B cell (primary cell): ENCODE results near the gene HOGA1. TPM values are rescaled to one million over a fixed set of nuclear protein-coding genes. Genes with fewer than 3 reads are reported as not detected.

Experiments used
- ATAC-seq: fragments of 200-7000 bp; cut with Tn5 transposase; one replicate; pipeline ENCODE4 v1.10.0; 2021; ENCODE audit warnings: low read depth, mild to moderate bottlenecking, moderate number of reproducible peaks, moderate library complexity
- CTCF ChIA-PET: fragments of 350-600 bp; sonication (Branson Sonifier 250); formaldehyde crosslinking; loops from one replicate; lab custom pipeline; 2021; ENCODE audit warnings: antibody characterized with exemption, inconsistent platforms; lab: Charles Lee
- POLR2A ChIA-PET: fragments of 350-600 bp; sonication (Branson Sonifier 250); formaldehyde crosslinking; loops from one replicate; lab custom pipeline; 2021; ENCODE audit warnings: antibody characterized with exemption; lab: Charles Lee
- DNase-seq: peaks from one replicate; pipeline ENCODE4 v3.0.0; 2013
- H2AFZ ChIP-seq: 2 replicates; pipeline ENCODE4 v1.6.1; 2012; ENCODE audit warnings: mild to moderate bottlenecking, low read depth, low read length; ENCODE audit not compliant: insufficient read depth, poor library complexity, severe bottlenecking
- H3K27ac ChIP-seq, 2 donors: 1 replicate in 1 of 2; 2 replicates in 1 of 2; pipeline ENCODE4 v1.5.1; 2012 to 2013; ENCODE audit warnings: low read length in 2 of 2, mild to moderate bottlenecking in 2 of 2, moderate library complexity in 1 of 2
- H3K27me3 ChIP-seq, 4 experiments: fragments of 200-600 bp in 1 of 4; sonication (generic) in 1 of 4; replicated peaks in 1 of 4; 1 replicate in 2 of 4; 2 replicates in 2 of 4; pipeline versions ENCODE4 v1.6.1 to v1.7.0; 2013 to 2016; ENCODE audit warnings: low read length in 3 of 4, mild to moderate bottlenecking in 2 of 4, mixed read lengths in 1 of 4, moderate library complexity in 1 of 4; ENCODE audit not compliant: insufficient read depth in 4 of 4, control insufficient read depth in 3 of 4; ENCODE audit errors: control extremely low read depth in 1 of 4
- H3K36me3 ChIP-seq, 2 experiments: replicated peaks in 1 of 2; 1 replicate in 1 of 2; 2 replicates in 1 of 2; pipeline versions ENCODE4 v1.6.1 to v1.7.1; 2013; ENCODE audit warnings: low read length in 1 of 2; ENCODE audit not compliant: insufficient read depth in 2 of 2, control insufficient read depth in 1 of 2; ENCODE audit errors: control extremely low read depth in 1 of 2, extremely low read depth in 1 of 2
- H3K4me1 ChIP-seq, 2 donors: fragments of 200-600 bp in 1 of 2; sonication (generic) in 1 of 2; 1 replicate in 1 of 2; 2 replicates in 1 of 2; pipeline versions ENCODE4 v1.5.1 to v1.6.1; 2013 to 2017; ENCODE audit warnings: low read length in 2 of 2; ENCODE audit not compliant: control insufficient read depth in 2 of 2, insufficient read depth in 2 of 2
- H3K4me2 ChIP-seq: replicated peaks from 2 replicates; pipeline ENCODE3; 2012; ENCODE audit warnings: mild to moderate bottlenecking, low read depth, low read length; ENCODE audit not compliant: poor library complexity, severe bottlenecking
- H3K4me3 ChIP-seq, 5 experiments: fragments of 200-600 bp in 1 of 5; sonication (generic) in 1 of 5; 1 replicate in 3 of 5; 2 replicates in 2 of 5; pipeline versions ENCODE4 v1.5.1 to v1.7.0; 2011 to 2016; ENCODE audit warnings: low read length in 4 of 5, mild to moderate bottlenecking in 4 of 5, low read depth in 2 of 5, control low read depth in 1 of 5, moderate library complexity in 1 of 5; ENCODE audit not compliant: insufficient read depth in 1 of 5; ENCODE audit errors: control extremely low read depth in 1 of 5, extremely low read depth in 1 of 5
- H3K79me2 ChIP-seq: fragments of 200-600 bp; sonication (generic); one replicate; pipeline ENCODE4 v1.6.0; 2016; ENCODE audit warnings: low read length; ENCODE audit not compliant: control insufficient read depth, insufficient read depth
- H3K9ac ChIP-seq: fragments of 200-600 bp; sonication (generic); 2 replicates; pipeline ENCODE4 v1.6.1; 2017; ENCODE audit warnings: mild to moderate bottlenecking, low read length, moderate library complexity
- H3K9me3 ChIP-seq, 3 donors: one replicate each; pipeline versions ENCODE4 v1.6.1 to v1.7.1; 2013; ENCODE audit warnings: low read length in 2 of 3; ENCODE audit not compliant: control insufficient read depth in 2 of 3, insufficient read depth in 1 of 3; ENCODE audit errors: control extremely low read depth in 1 of 3
- H4K20me1 ChIP-seq: 2 replicates; pipeline ENCODE4 v1.6.0; 2012; ENCODE audit warnings: mild to moderate bottlenecking, low read length; ENCODE audit not compliant: insufficient read depth, control insufficient read depth, poor library complexity, severe bottlenecking
- H3K27ac Mint-ChIP-seq: one replicate; pipeline ENCODE4 v1.8.0; 2021; ENCODE audit warnings: mixed read lengths
- H3K27me3 Mint-ChIP-seq: one replicate; pipeline ENCODE4 v1.8.0; 2021; ENCODE audit warnings: mixed read lengths
- H3K4me1 Mint-ChIP-seq: one replicate; pipeline ENCODE4 v1.8.0; 2021; ENCODE audit warnings: mixed read lengths
- H3K4me3 Mint-ChIP-seq: one replicate; pipeline ENCODE4 v1.8.0; 2021; ENCODE audit warnings: mixed read lengths
- H3K9me3 Mint-ChIP-seq: one replicate; pipeline ENCODE4 v1.8.0; 2022; ENCODE audit warnings: mixed read lengths; ENCODE audit not compliant: insufficient read depth
- EZH2 ChIP-seq: IDR thresholded peaks from 2 replicates; pipeline ENCODE4 v1.6.1; 2012; ENCODE audit warnings: borderline replicate concordance, low read depth, mild to moderate bottlenecking, moderate library complexity, low read length; ENCODE audit not compliant: insufficient read depth, poor library complexity, severe bottlenecking
- WGBS: methylation state at CpG from one replicate; pipeline ENCODE4 v1.1.5; 2013; ENCODE audit warnings: missing lambda C conversion rate; ENCODE audit not compliant: insufficient coverage; 5-methylcytosine and 5-hydroxymethylcytosine counted together
- intact Hi-C: fragments of 100-400 bp; cut with micrococcal nuclease; formaldehyde crosslinking; loops from one replicate; pipeline ENCODE4 v1.10.0; 2022
- polyA plus RNA-seq: library from polyadenylated mRNA; depleted of rRNA; stranded (reverse); fragments of >200 nt; gene quantifications from 2 replicates; pipeline ENCODE4 v1.2.3, GENCODE V29; 2012
- total RNA-seq, 2 donors: library from RNA; stranded (reverse); fragments of 120-200 nt in 1 of 2; gene quantifications; 1 replicate in 1 of 2; 2 replicates in 1 of 2; pipeline versions ENCODE4 v1.2.3 to v1.2.4, GENCODE V29; 2013 to 2022
- TF ChIP-seq, protein P1 (sequence below): fragments of 200-600 bp; IDR thresholded peaks from one replicate; pipeline ENCODE4 v1.8.0; 2022; ENCODE audit warnings: antibody characterized with exemption, mild to moderate bottlenecking

HOGA1 gene
- total and polyA plus RNA-seq, 2 donors (not counting 1 experiment from before 2014, with no cell fraction given) = not detected

DNA sequence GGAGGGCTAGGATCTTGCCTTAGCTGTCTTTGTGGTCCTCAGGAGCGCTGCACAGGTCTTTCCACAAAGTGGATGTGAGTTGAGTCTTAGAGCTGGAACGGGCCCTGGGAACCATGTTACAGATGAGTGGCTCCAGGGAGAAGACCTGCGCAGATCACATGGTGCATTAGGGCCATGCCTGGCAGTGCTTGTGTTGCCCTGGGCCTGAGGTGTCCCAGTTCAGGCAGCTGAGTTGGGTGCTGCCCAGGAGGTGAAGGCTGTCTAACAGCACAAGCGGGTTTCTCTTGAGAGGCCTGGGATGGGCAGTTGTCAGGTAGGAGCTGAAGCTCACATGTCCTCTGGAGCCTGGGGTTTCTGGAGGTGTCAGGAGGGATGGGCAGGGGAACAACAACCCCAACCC, 45.4 kb upstream of the HOGA1 start:
- 97% methylated on average over 3 of the region's 4 CpGs for whole genome bisulfite sequencing

DNA sequence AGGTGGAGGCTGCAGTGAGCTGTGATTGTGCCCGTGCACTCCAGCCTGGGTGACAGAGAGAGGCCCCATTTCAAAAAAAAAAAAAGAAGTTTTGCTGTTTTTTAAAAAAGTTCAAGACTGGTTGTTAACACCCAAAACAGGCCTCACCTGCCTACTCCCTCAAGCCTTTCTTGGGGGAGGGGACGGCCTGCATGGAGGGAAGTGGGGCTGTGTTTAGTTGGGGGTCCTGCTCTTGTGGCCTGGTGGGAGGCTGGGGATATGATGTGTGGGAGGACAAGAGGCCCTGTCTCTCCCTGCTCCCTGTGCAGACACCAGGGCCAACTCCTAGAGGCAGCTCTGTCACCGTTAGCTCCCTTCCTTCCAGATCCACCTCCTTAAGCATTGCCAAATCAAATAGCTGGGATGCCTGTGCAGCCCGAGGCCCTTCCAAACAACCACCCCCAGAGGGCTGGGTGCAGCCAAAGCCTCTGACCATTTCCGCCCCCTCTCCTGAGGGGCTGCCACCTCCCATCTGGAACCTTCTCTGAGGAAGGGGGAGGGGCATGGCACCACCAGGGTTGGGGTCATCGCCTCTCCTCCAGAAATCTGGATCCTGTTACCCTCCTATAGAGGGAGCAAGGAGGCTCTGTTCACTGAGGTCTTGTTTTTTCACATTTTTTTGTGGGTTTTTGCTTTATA, 44.5 kb upstream of the HOGA1 start:
- no peak overlapping the region for H3K4me2 ChIP-seq
- 100% methylated on average over 2 of the region's 6 CpGs for WGBS

More for the DNA sequence above, 45.4 kb upstream of the HOGA1 start:
- Histone ChIP-seq H3K9me3 (no peaks in the 10 kb centered on the region), H3K4me2 (no peak overlapping the region), H3K27me3 (no peaks in the 10 kb centered on the region), H3K79me2 (no peaks in the 10 kb centered on the region), H2AFZ (no peak overlapping the region), H3K9ac (no peak overlapping the region), H3K36me3 (no peaks in the 10 kb centered on the region), H3K4me3 (no peak overlapping the region), H3K4me1 (no peaks in the 10 kb centered on the region), H4K20me1 (no peaks in the 10 kb centered on the region), H3K27ac (no peak overlapping the region)
- ATAC-seq (no peak), DNase-seq (no peak)
- no peaks in the 10 kb centered on the region for H3K9me3 Mint-ChIP-seq
- H3K27ac Mint-ChIP-seq = no peak overlapping the region
- POLR2A ChIA-PET = no interaction called here
- H3K4me3 Mint-ChIP-seq = no peak overlapping the region
- TF ChIP-seq EZH2 = no peak
- TF ChIP-seq, protein P1, sequence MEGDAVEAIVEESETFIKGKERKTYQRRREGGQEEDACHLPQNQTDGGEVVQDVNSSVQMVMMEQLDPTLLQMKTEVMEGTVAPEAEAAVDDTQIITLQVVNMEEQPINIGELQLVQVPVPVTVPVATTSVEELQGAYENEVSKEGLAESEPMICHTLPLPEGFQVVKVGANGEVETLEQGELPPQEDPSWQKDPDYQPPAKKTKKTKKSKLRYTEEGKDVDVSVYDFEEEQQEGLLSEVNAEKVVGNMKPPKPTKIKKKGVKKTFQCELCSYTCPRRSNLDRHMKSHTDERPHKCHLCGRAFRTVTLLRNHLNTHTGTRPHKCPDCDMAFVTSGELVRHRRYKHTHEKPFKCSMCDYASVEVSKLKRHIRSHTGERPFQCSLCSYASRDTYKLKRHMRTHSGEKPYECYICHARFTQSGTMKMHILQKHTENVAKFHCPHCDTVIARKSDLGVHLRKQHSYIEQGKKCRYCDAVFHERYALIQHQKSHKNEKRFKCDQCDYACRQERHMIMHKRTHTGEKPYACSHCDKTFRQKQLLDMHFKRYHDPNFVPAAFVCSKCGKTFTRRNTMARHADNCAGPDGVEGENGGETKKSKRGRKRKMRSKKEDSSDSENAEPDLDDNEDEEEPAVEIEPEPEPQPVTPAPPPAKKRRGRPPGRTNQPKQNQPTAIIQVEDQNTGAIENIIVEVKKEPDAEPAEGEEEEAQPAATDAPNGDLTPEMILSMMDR = no peak
- peaks cover 4% of the 10 kb centered on the region for H3K27me3 Mint-ChIP-seq
- no peaks in the 10 kb centered on the region for H3K4me1 Mint-ChIP-seq
- CTCF ChIA-PET = interaction anchor here (0.5 to 1.0 kb wide), 4 partner anchors 14 to 131 kb away, joined by 3 to 4 read pairs (median 4); no protein-coding TSS in a partner anchor
- intact Hi-C loops = no loop called here

More for the DNA sequence above, 44.5 kb upstream of the HOGA1 start:
- Histone ChIP-seq H4K20me1 (no peaks in the 10 kb centered on the region), H3K27ac (no peak overlapping the region), H3K79me2 (no peaks in the 10 kb centered on the region), H3K4me1 (no peaks in the 10 kb centered on the region), H3K9ac (no peak overlapping the region), H3K4me3 (no peak overlapping the region), H3K9me3 (no peaks in the 10 kb centered on the region), H3K36me3 (no peaks in the 10 kb centered on the region), H3K27me3 (no peaks in the 10 kb centered on the region), H2AFZ (no peak overlapping the region)
- DNase-seq (no peak), ATAC-seq (no peak)
- intact Hi-C loops = no loop called here
- H3K4me1 Mint-ChIP-seq = no peaks in the 10 kb centered on the region
- H3K27ac Mint-ChIP-seq = no peak overlapping the region
- no peak overlapping the region for H3K4me3 Mint-ChIP-seq
- peaks cover 4% of the 10 kb centered on the region for H3K27me3 Mint-ChIP-seq
- no peak for TF ChIP-seq EZH2
- TF ChIP-seq, protein P1 = no peak
- CTCF ChIA-PET = interaction anchor here (0.6 to 1.0 kb wide), 2 partner anchors 13 to 29 kb away, joined by 3 to 4 read pairs; no protein-coding TSS in a partner anchor
- no peaks in the 10 kb centered on the region for H3K9me3 Mint-ChIP-seq
- POLR2A ChIA-PET = no interaction called here
